Stimulated activated CD4-positive, alpha-beta T cell treated with anti-CD3 and anti-CD28 coated beads, Interleukin-15, amount 100 ng/mL, for 1 hour (primary cell): ENCODE measurements around the gene HBG2.

Experiments
- DNase-seq, 2 donors: peaks; one replicate each; pipeline ENCODE4 v3.0.0-alpha.2; 2020; ENCODE audit warnings: low read depth in 1 of 2, low spot score in 1 of 2

The HBG2 gene

GRCh38 chr11:5231111-5231510, 23.5 kb downstream of the HBG2 start:
- DNase-seq, result no peak

DNA sequence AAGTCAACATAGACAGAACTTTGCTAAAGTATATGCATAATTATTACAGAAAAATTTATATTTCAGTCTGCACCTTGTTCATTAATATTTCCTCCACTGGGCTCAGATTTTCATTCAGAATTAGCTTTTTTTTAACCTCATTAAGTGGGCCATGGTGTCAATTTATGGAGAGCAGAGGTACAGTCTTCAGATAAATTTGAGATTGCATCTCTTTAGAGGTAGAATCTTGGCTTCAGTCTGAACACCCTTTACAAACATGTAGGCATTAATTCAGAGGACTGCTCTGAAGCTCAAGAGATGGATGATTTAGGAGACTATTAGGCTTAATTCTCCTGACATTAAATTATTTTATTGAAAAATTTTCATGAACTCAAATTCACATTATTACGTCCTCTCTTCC, 24.3 kb downstream of the HBG2 start:
- no peak for DNase-seq

DNA sequence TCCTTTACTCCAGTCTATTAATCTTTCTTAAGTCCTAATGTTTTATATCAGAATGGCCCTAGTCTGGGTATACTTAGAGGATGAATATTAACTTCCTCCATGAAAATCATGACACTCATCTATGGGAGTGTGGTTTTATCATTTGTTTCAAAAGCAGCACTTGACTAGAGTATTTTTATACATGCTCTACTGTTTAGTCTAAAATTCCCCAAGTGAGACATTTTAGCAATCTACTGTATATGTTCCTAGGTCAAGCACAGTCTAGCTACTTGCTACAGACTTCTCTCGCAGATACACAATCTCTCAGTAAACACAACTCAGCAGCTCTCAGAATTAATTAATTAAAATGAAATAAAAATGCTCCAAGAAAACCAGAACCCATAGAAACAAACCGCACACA, 24.8 kb downstream of the HBG2 start:
- no peak for DNase-seq

DNA sequence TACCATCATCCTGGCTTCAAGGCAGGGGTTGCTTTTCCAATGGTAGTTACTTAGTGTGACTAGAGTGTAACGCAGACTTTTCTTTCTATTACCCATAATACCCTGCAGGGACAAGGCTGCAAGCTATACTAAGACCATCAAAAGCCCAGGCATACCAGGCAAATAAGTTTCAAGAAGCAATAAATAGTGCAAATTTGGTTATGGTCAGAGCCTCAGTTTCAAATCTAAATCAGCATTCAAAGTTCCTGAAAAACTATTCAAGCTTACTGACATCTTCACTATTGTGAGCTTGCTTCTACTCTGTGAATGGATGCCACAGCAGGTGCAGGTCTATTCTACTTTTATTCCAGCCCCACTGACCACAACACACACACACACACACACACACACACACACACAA, 25.2 kb downstream of the HBG2 start:
- no peak for DNase-seq

DNA sequence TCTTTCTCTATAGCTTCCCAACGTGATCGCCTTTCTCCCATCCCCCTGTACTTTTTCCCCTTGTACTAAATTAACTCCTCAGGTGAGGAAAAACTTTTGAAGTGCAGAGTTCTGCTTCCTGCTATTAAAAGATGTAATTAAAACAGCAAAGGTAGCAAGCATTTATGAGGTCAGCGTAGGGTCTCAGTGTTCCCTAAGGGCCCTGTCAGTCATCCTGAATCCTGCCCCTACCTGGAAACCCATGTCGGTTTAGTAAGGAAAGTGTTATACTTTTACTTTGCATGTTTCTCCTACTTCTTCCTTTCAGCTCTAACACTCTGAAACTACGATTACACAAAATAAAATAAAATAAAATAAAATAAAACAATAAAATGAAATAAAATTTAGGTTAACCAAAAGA, 26.5 kb downstream of the HBG2 start:
- DNase-seq, result no peak

DNA sequence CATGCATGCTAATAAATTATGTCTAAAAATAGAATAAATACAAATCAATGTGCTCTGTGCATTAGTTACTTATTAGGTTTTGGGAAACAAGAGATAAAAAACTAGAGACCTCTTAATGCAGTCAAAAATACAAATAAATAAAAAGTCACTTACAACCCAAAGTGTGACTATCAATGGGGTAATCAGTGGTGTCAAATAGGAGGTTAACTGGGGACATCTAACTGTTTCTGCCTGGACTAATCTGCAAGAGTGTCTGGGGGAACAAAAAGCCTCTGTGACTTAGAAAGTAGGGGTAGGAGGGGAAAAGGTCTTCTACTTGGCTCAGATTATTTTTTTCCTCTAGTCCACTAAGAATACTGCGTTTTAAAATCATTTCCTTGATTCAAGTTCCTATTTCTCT, 26.9 kb downstream of the HBG2 start:
- DNase-seq, result no peak

DNA sequence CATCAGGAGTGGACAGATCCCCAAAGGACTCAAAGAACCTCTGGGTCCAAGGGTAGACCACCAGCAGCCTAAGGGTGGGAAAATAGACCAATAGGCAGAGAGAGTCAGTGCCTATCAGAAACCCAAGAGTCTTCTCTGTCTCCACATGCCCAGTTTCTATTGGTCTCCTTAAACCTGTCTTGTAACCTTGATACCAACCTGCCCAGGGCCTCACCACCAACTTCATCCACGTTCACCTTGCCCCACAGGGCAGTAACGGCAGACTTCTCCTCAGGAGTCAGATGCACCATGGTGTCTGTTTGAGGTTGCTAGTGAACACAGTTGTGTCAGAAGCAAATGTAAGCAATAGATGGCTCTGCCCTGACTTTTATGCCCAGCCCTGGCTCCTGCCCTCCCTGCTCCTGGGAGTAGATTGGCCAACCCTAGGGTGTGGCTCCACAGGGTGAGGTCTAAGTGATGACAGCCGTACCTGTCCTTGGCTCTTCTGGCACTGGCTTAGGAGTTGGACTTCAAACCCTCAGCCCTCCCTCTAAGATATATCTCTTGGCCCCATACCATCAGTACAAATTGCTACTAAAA, 27.8 kb downstream of the HBG2 start, which contains the start of gene HBB:
TSS of gene HBB (minus strand) at position 340 of the 579 bp plus-strand sequence. CDS start at position 290, 50 bp downstream.
- no peak for DNase-seq

DNA sequence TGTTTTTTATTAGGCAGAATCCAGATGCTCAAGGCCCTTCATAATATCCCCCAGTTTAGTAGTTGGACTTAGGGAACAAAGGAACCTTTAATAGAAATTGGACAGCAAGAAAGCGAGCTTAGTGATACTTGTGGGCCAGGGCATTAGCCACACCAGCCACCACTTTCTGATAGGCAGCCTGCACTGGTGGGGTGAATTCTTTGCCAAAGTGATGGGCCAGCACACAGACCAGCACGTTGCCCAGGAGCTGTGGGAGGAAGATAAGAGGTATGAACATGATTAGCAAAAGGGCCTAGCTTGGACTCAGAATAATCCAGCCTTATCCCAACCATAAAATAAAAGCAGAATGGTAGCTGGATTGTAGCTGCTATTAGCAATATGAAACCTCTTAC, 29.1 kb downstream of the HBG2 start:
- DNase-seq, result no peak

DNA sequence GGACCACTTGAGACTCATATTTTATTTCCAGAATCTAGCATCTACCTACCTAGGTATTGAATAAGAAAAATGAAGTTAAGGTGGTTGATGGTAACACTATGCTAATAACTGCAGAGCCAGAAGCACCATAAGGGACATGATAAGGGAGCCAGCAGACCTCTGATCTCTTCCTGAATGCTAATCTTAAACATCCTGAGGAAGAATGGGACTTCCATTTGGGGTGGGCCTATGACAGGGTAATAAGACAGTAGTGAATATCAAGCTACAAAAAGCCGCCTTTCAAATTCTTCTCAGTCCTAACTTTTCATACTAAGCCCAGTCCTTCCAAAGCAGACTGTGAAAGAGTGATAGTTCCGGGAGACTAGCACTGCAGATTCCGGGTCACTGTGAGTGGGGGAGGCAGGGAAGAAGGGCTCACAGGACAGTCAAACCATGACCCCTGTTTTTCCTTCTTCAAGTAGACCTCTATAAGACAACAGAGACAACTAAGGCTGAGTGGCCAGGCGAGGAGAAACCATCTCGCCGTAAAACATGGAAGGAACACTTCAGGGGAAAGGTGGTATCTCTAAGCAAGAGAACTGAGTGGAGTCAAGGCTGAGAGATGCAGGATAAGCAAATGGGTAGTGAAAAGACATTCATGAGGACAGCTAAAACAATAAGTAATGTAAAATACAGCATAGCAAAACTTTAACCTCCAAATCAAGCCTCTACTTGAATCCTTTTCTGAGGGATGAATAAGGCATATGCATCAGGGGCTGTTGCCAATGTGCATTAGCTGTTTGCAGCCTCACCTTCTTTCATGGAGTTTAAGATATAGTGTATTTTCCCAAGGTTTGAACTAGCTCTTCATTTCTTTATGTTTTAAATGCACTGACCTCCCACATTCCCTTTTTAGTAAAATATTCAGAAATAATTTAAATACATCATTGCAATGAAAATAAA, 29.8 kb downstream of the HBG2 start:
- no peak for DNase-seq

- no peak for DNase-seq
These were observed 30.9 kb downstream of the HBG2 start for GRCh38 chr11:5223686-5224085.

GRCh38 chr11:5223146-5223545, 31.4 kb downstream of the HBG2 start:
- no peak for DNase-seq

DNA sequence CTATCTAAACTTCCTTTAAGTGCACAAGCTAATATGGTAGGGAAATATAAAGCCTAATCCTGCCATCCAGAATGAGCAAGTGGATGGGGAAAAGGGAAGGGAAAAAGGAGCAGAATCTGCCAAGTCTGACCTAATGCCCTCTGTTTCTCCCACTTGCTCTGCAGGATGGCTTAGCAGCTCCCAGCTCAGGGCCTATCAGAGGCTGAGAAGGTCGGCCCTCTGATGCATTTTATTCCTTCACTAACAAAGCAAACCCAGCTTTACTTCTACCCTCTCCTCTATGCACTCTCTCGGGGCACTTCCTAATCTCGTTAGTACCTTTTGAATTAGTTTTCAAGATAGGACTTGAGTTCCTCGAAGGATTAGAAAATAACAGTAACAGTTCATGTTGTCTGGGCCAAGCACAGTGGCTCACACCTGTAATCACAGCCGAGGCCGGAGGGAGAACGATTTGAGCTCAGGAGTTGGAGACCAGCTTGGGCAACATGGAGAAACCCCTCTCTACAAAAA, 44.1 kb downstream of the HBG2 start:
- no peak for DNase-seq

DNA sequence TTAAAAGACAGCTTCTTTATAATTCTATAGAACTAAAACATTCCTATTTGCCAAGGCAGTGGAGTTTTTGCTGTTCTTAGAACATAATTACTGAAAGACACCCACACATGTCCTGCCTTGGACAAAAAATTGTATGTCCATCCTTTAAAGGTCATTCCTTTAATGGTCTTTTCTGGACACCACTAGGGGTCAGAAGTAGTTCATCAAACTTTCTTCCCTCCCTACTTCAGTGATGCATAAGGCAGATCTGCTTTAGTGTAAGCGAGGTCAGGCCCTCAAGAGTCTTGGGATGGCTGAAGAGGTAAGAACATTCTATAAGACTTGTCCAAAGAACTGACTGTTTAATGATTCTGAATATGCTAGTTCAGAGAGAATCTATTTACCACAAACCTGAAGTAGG, 49.8 kb downstream of the HBG2 start:
- DNase-seq, result no peak

DNA sequence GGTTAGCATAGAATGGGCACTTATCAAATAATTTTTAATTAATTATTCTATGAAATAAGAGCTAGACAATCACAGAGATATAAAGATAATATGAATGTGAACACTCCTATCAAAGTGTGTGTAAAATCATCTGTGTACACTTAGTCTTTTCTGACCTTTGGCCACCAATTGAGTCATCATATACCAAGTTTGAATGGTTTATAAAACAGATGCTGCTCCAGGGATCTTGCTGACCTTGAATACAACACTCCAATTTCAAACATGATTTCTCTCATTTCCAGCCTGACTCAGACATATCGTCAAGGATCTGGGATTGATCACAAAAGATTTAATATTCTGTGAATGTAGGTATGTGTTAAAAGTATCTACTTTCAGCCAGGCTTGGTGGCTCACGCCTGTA, 51.2 kb downstream of the HBG2 start:
- no peak for DNase-seq
